Type B pancreatic cell (in vitro differentiated cells): Measurements from ENCODE around the gene ZC3H14. TPM values are rescaled to one million over a fixed set of nuclear protein-coding genes. Genes with fewer than 3 reads are reported as not detected.

Experiments used
- DNase-seq: peaks from one replicate; pipeline ENCODE4 v3.0.0; 2021; ENCODE audit warnings: mixed read lengths; ENCODE audit not compliant: unreplicated experiment; ENCODE audit errors: extremely low spot score
- H3K27ac Mint-ChIP-seq: 2 replicates; pipeline ENCODE4 v1.8.0; 2021; ENCODE audit warnings: mild to moderate bottlenecking, mixed read lengths
- H3K27me3 Mint-ChIP-seq: 2 replicates; pipeline ENCODE4 v1.8.0; 2021; ENCODE audit warnings: mixed read lengths
- H3K36me3 Mint-ChIP-seq: 2 replicates; pipeline ENCODE4 v1.8.0; 2021; ENCODE audit warnings: mixed read lengths
- H3K4me1 Mint-ChIP-seq: one replicate; pipeline ENCODE4 v1.8.0; 2021; ENCODE audit warnings: mixed read lengths; ENCODE audit not compliant: unreplicated experiment
- H3K4me3 Mint-ChIP-seq: 2 replicates; pipeline ENCODE4 v1.8.0; 2021; ENCODE audit warnings: mild to moderate bottlenecking, mixed read lengths
- H3K9me3 Mint-ChIP-seq: 2 replicates; pipeline ENCODE4 v1.8.0; 2021; ENCODE audit warnings: mixed read lengths
- total RNA-seq: library from RNA; stranded (reverse); gene quantifications from 2 replicates; pipeline ENCODE4 v1.2.1, GENCODE V29; 2021; ENCODE audit warnings: low replicate concordance
- TF ChIP-seq, protein P1 (sequence below): fragments of 200-600 bp; sonication (generic); conservative IDR thresholded peaks from 2 replicates; pipeline ENCODE4 v1.5.0; 2021; ENCODE audit warnings: antibody characterized with exemption, mild to moderate bottlenecking

Gene ZC3H14
- total RNA-seq, 1 donor from 2014 or later: 90.0 TPM

DNA sequence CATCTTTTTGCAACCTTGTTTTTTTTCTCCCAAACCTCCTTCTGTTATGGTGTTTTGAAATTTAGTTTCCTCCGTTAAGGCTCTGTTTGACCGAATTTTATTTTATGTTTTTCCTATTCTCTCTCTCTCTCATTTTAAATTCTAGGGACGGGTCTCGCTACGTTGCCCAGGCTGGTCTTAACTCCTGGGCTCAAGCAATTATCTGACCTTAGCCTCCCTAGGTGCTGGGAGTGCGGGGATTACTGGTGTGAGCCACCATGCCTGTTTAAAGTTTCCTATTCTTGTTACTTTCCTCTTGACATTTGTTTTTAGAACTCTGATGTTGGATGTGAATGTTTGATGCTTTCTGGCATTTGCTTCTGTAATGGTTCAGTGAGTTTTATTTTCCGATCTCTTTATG, 1.0 kb downstream of the ZC3H14 start:
- Mint-ChIP-seq H3K4me1 (peaks cover 28% of the 10 kb centered on the region), H3K27me3 (no peaks in the 10 kb centered on the region), H3K9me3 (no peaks in the 10 kb centered on the region), H3K4me3 (peak overlapping the region; percentile 92), H3K36me3 (peaks cover 7% of the 10 kb centered on the region), H3K27ac (peak overlapping the region; percentile 88)
- TF ChIP-seq, protein P1, sequence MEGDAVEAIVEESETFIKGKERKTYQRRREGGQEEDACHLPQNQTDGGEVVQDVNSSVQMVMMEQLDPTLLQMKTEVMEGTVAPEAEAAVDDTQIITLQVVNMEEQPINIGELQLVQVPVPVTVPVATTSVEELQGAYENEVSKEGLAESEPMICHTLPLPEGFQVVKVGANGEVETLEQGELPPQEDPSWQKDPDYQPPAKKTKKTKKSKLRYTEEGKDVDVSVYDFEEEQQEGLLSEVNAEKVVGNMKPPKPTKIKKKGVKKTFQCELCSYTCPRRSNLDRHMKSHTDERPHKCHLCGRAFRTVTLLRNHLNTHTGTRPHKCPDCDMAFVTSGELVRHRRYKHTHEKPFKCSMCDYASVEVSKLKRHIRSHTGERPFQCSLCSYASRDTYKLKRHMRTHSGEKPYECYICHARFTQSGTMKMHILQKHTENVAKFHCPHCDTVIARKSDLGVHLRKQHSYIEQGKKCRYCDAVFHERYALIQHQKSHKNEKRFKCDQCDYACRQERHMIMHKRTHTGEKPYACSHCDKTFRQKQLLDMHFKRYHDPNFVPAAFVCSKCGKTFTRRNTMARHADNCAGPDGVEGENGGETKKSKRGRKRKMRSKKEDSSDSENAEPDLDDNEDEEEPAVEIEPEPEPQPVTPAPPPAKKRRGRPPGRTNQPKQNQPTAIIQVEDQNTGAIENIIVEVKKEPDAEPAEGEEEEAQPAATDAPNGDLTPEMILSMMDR: no peak
- no peak for DNase-seq

DNA sequence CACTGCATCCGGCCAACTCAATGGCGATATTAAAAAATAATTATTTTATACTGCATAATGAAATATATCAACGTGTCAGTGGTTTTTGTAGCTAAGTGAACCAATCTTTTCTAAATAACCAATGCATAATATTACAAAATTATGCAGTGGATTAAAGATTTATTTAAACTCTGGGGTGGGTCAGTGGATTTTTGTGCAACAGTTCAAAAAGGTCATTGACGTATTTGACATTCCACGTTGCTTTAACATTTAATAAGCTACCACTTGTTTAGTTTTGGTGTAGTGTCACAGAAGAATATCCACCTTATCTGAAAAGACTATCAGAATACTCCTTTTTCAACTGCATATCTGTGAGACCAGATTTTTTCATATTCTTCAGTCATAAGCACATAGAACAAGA, 2.6 kb downstream of the ZC3H14 start:
- Mint-ChIP-seq H3K27me3 (no peaks in the 10 kb centered on the region), H3K9me3 (no peaks in the 10 kb centered on the region), H3K4me3 (no peak overlapping the region), H3K27ac (no peak overlapping the region), H3K4me1 (peaks cover 25% of the 10 kb centered on the region), H3K36me3 (peaks cover 22% of the 10 kb centered on the region)
- DNase-seq: no peak
- TF ChIP-seq, protein P1: no peak

GRCh38 chr14:88568196-88568595, 5.4 kb downstream of the ZC3H14 start:
- no peaks in the 10 kb centered on the region for H3K9me3 Mint-ChIP-seq

GRCh38 chr14:88572117-88572516, 9.3 kb downstream of the ZC3H14 start:
- Mint-ChIP-seq H3K4me3 (no peak overlapping the region), H3K36me3 (peaks cover 37% of the 10 kb centered on the region), H3K9me3 (no peaks in the 10 kb centered on the region), H3K27me3 (no peaks in the 10 kb centered on the region), H3K27ac (no peak overlapping the region), H3K4me1 (no peaks in the 10 kb centered on the region)
- TF ChIP-seq, protein P1: no peak
- DNase-seq: no peak

More at GRCh38 chr14:88568196-88568595, 5.4 kb downstream of the ZC3H14 start:
- H3K4me3 Mint-ChIP-seq: no peak overlapping the region
- H3K27me3 Mint-ChIP-seq: no peaks in the 10 kb centered on the region
- DNase-seq: no peak
- TF ChIP-seq, protein P1: no peak
- no peak overlapping the region for H3K27ac Mint-ChIP-seq
- H3K4me1 Mint-ChIP-seq: peaks cover 15% of the 10 kb centered on the region
- peaks cover 31% of the 10 kb centered on the region for H3K36me3 Mint-ChIP-seq

- Mint-ChIP-seq H3K4me1 (no peaks in the 10 kb centered on the region), H3K36me3 (peaks cover 31% of the 10 kb centered on the region), H3K4me3 (no peak overlapping the region), H3K9me3 (no peaks in the 10 kb centered on the region), H3K27me3 (no peaks in the 10 kb centered on the region), H3K27ac (no peak overlapping the region)
- TF ChIP-seq, protein P1: no peak
- DNase-seq: no peak
Measured at GRCh38 chr14:88576222-88576621, 13.4 kb downstream of the ZC3H14 start.

DNA sequence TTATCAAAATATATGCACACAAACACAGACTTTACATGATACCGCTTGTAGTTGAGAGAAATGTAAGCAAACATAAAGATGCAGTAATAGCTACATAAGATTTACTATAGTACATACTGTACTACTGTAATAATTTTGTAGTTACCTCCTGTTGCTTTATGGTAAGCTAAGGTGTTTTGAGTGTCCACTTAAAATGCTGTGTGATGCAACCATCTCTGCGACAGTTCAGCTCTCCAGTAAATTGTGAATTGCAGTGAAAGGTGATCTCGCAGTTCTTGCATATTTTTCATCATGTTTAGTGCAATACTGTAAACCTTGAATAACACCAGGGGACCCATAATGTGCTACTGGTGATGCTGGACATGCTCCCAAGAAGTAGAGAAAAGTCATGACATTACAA, 21.6 kb downstream of the ZC3H14 start:
- Mint-ChIP-seq H3K4me1 (no peaks in the 10 kb centered on the region), H3K4me3 (no peak overlapping the region), H3K9me3 (no peaks in the 10 kb centered on the region), H3K36me3 (peaks cover 33% of the 10 kb centered on the region), H3K27ac (no peak overlapping the region), H3K27me3 (no peaks in the 10 kb centered on the region)
- TF ChIP-seq, protein P1: no peak
- DNase-seq: no peak
